Measurements from ENCODE around the gene MOGAT2.
"Not testable (repeated sequence)": the region's sequence is repeated elsewhere in the genome, so short reads cannot be mapped to it uniquely, and the experiment has no call there.

MOGAT2 gene

GRCh38 chr11:75740681-75741080 lies 23.0 kb downstream of the MOGAT2 start:
- DNase-seq (ENCODE audit: extremely low read depth, low read depth): no peak
- TF ChIP-seq CTCF (IDR thresholded peaks at IDR 0.05; ENCODE audit: low read depth, low read length, missing control alignments): no peak
- no peak overlapping the region for H3K4me3 ChIP-seq (replicated peaks; ENCODE audit: low read depth, low read length)

GRCh38 chr11:75743159-75743558 lies 25.5 kb downstream of the MOGAT2 start:
- H3K4me3 ChIP-seq (replicated peaks; ENCODE audit: low read depth, low read length); DNase-seq (ENCODE audit: extremely low read depth, low read depth): not testable (repeated sequence)

GRCh38 chr11:75743711-75744563 lies 26.3 kb downstream of the MOGAT2 start:
- DNase-seq (ENCODE audit: extremely low read depth, low read depth): no peak
- no peak overlapping the region for H3K4me3 ChIP-seq (replicated peaks; ENCODE audit: low read depth, low read length)
- no peak for TF ChIP-seq CTCF (IDR thresholded peaks at IDR 0.05; ENCODE audit: low read depth, low read length, missing control alignments)

GRCh38 chr11:75745807-75746206 lies 28.2 kb downstream of the MOGAT2 start:
- TF ChIP-seq CTCF (IDR thresholded peaks at IDR 0.05; ENCODE audit: low read depth, low read length, missing control alignments): no peak
- DNase-seq (ENCODE audit: extremely low read depth, low read depth): no peak
- no peak overlapping the region for H3K4me3 ChIP-seq (replicated peaks; ENCODE audit: low read depth, low read length)

GRCh38 chr11:75748729-75749273 lies 31.2 kb downstream of the MOGAT2 start:
- not testable (repeated sequence) for H3K4me3 ChIP-seq (replicated peaks; ENCODE audit: low read depth, low read length); DNase-seq (ENCODE audit: extremely low read depth, low read depth)

GRCh38 chr11:75754933-75755332 lies 37.3 kb downstream of the MOGAT2 start:
- DNase-seq (ENCODE audit: extremely low read depth, low read depth); H3K4me3 ChIP-seq (replicated peaks; ENCODE audit: low read depth, low read length): not testable (repeated sequence)

GRCh38 chr11:75757651-75758050 lies 40.0 kb downstream of the MOGAT2 start:
- no peak for TF ChIP-seq CTCF (IDR thresholded peaks at IDR 0.05; ENCODE audit: low read depth, low read length, missing control alignments)
- DNase-seq (ENCODE audit: extremely low read depth, low read depth): no peak
- no peak overlapping the region for H3K4me3 ChIP-seq (replicated peaks; ENCODE audit: low read depth, low read length)

GRCh38 chr11:75759832-75760231 lies 42.2 kb downstream of the MOGAT2 start:
- no peak overlapping the region for H3K4me3 ChIP-seq (replicated peaks; ENCODE audit: low read depth, low read length)
- no peak for TF ChIP-seq CTCF (IDR thresholded peaks at IDR 0.05; ENCODE audit: low read depth, low read length, missing control alignments)
- no peak for DNase-seq (ENCODE audit: extremely low read depth, low read depth)

Data from HFF-Myc (cell line).